ENCODE data around the gene FILIP1L. TPM values are rescaled to one million over a fixed set of nuclear protein-coding genes. Genes with fewer than 3 reads are reported as not detected.

Gene FILIP1L
- polyA plus RNA-seq, 1 of the 3 experiments (the other 2 are of a cell fraction), result 26.8 TPM

- peaks cover 35% of the 10 kb centered on the region for H3F3A ChIP-seq (replicated peaks; ENCODE audit: insufficient read depth)
- no peaks in the 10 kb centered on the region for H3K27me3 ChIP-seq (ENCODE audit: insufficient read depth)
- H3K9me2 ChIP-seq, result no peaks in the 10 kb centered on the region
- H3K36me3 ChIP-seq (replicated peaks in 1 of 2; ENCODE audit: control insufficient read depth in 1 of 2, insufficient read depth in 2 of 2, low read length in 1 of 2), result peaks cover 35 to 64% of the 10 kb centered on the region in 2 experiments
- no peak overlapping the region for H2AFZ ChIP-seq (ENCODE audit: low read depth)
- TF ChIP-seq NFIC (IDR thresholded peaks at IDR 0.05; ENCODE audit: borderline replicate concordance) (peak; percentile 89), USF1 (IDR thresholded peaks at IDR 0.05; ENCODE audit: borderline replicate concordance, low read depth) (no peak), POLR2AphosphoS5 (IDR thresholded peaks at IDR 0.05; ENCODE audit: low read depth, low read length) (peak; percentile 73; the same call in 1 of the 2 replicates), MEF2A (IDR thresholded peaks at IDR 0.05; ENCODE audit: borderline replicate concordance, low read depth) (no peak), EZH2phosphoT487 (IDR thresholded peaks at IDR 0.05; ENCODE audit: borderline replicate concordance, low read depth) (no peak)
- peaks cover 98% of the 10 kb centered on the region for H3K79me2 ChIP-seq (ENCODE audit: insufficient read depth)
- no peak overlapping the region for H3K27ac ChIP-seq (ENCODE audit: low read depth in 2 of 2, low read length in 1 of 2)
- 0 out of 2 replicates have a peak overlapping the region, but pooled peaks have one; percentile 5 for H3K4me2 ChIP-seq
- 25% methylated on average over 1 of the region's 1 CpG for WGBS (ENCODE audit: low lambda C conversion rate)
- DNase-seq, result no peak
- ChIA-PET CTCF (interaction anchor here (1.4 to 1.5 kb wide), 2 partner anchors 10 to 25 kb away, joined by 4 to 6 read pairs; no protein-coding TSS in a partner anchor), POLR2A (no interaction called here)
- H3K4me1 ChIP-seq (ENCODE audit: control insufficient read depth in 1 of 2, insufficient read depth in 2 of 2, low read depth in 1 of 2, low read length in 1 of 2), result peaks cover 0 to 56% of the 10 kb centered on the region in 2 experiments; a peak in 3 of 4 replicates
- no peaks in the 10 kb centered on the region for H3K9me3 ChIP-seq
- no peak overlapping the region for H3K9ac ChIP-seq
- 0 out of 2 replicates have a peak, but pooled peaks cover 7% of the 10 kb centered on the region for H4K20me1 ChIP-seq (ENCODE audit: insufficient read depth)
- H3K4me3 ChIP-seq (ENCODE audit: low read depth in 2 of 2, low read length in 1 of 2), result no peak overlapping the region
These were observed 246.0 kb downstream of the FILIP1L start for GRCh38 chr3:99868311-99868646.

GRCh38 chr3:99867594-99868310 lies 246.5 kb downstream of the FILIP1L start:
- H3K9me2 ChIP-seq, result no peaks in the 10 kb centered on the region
- peaks cover 37 to 70% of the 10 kb centered on the region in 2 experiments for H3K36me3 ChIP-seq (replicated peaks in 1 of 2; ENCODE audit: control insufficient read depth in 1 of 2, insufficient read depth in 2 of 2, low read length in 1 of 2)
- 95% methylated on average over 3 of the region's 3 CpGs for WGBS (ENCODE audit: low lambda C conversion rate)
- no peak overlapping the region for H3K4me2 ChIP-seq
- POLR2A ChIA-PET, result no interaction called here
- DNase-seq, result no peak
- H3K9ac ChIP-seq, result no peak overlapping the region
- H3K27me3 ChIP-seq (ENCODE audit: insufficient read depth), result no peaks in the 10 kb centered on the region
- H3F3A ChIP-seq (replicated peaks; ENCODE audit: insufficient read depth), result peaks cover 41% of the 10 kb centered on the region
- H2AFZ ChIP-seq (ENCODE audit: low read depth), result no peak overlapping the region
- H3K4me3 ChIP-seq (ENCODE audit: low read depth in 2 of 2, low read length in 1 of 2), result no peak overlapping the region
- peak overlapping the region in 1 of 2 experiments; percentile 81; a peak in 1 of 4 replicates for H3K27ac ChIP-seq (ENCODE audit: low read depth in 2 of 2, low read length in 1 of 2)
- no peaks in the 10 kb centered on the region for H3K9me3 ChIP-seq
- TF ChIP-seq, protein P1, sequence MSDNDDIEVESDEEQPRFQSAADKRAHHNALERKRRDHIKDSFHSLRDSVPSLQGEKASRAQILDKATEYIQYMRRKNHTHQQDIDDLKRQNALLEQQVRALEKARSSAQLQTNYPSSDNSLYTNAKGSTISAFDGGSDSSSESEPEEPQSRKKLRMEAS (IDR thresholded peaks at IDR 0.05; ENCODE audit: low read depth), result no peak
- CTCF ChIA-PET, result interaction anchor here (1.4 to 1.5 kb wide), 2 partner anchors 10 to 24 kb away, joined by 4 to 6 read pairs; no protein-coding TSS in a partner anchor
- H3K79me2 ChIP-seq (ENCODE audit: insufficient read depth), result peaks cover 98% of the 10 kb centered on the region
- H3K4me1 ChIP-seq (ENCODE audit: control insufficient read depth in 1 of 2, insufficient read depth in 2 of 2, low read depth in 1 of 2, low read length in 1 of 2), result peaks cover 0 to 56% of the 10 kb centered on the region in 2 experiments; a peak in 3 of 4 replicates
- H4K20me1 ChIP-seq (ENCODE audit: insufficient read depth), result 0 out of 2 replicates have a peak, but pooled peaks cover 7% of the 10 kb centered on the region

- H3K4me1 ChIP-seq (ENCODE audit: control insufficient read depth in 1 of 2, insufficient read depth in 2 of 2, low read depth in 1 of 2, low read length in 1 of 2), result peaks cover 0 to 55% of the 10 kb centered on the region in 2 experiments
These were observed 248.0 kb downstream of the FILIP1L start for GRCh38 chr3:99866261-99866761.

More at GRCh38 chr3:99866261-99866761, 248.0 kb downstream of the FILIP1L start:
- Histone ChIP-seq H3K27me3 (ENCODE audit: insufficient read depth) (no peaks in the 10 kb centered on the region), H3K27ac (ENCODE audit: low read depth in 2 of 2, low read length in 1 of 2) (peak overlapping the region; percentile 16 to 81; a peak in 3 of 4 replicates), H4K20me1 (ENCODE audit: insufficient read depth) (0 out of 2 replicates have a peak, but pooled peaks cover 4% of the 10 kb centered on the region), H3K4me3 (ENCODE audit: low read depth in 2 of 2, low read length in 1 of 2) (no peak overlapping the region), H2AFZ (ENCODE audit: low read depth) (no peak overlapping the region), H3K4me2 (0 out of 2 replicates have a peak overlapping the region, but pooled peaks have one; percentile 14), H3K9ac (peak overlapping the region; percentile 7; the same call in 1 of the 2 replicates), H3K36me3 (replicated peaks in 1 of 2; ENCODE audit: control insufficient read depth in 1 of 2, insufficient read depth in 2 of 2, low read length in 1 of 2) (peaks cover 46 to 72% of the 10 kb centered on the region in 2 experiments), H3K79me2 (ENCODE audit: insufficient read depth) (peaks cover 93% of the 10 kb centered on the region), H3K9me3 (no peaks in the 10 kb centered on the region), H3F3A (replicated peaks; ENCODE audit: insufficient read depth) (peaks cover 46% of the 10 kb centered on the region), H3K9me2 (no peaks in the 10 kb centered on the region)
- WGBS (ENCODE audit: low lambda C conversion rate), result 66% methylated on average over 3 of the region's 3 CpGs
- POLR2A ChIA-PET, result no interaction called here
- CTCF ChIA-PET, result interaction anchor here (1.5 kb wide), 1 partner anchor 35 kb away, joined by 3 read pairs; no protein-coding TSS in a partner anchor
- TF ChIP-seq MEF2A (IDR thresholded peaks at IDR 0.05; ENCODE audit: borderline replicate concordance, low read depth), result no peak
- no peak for DNase-seq

Measured in SK-N-SH (cell line).